ENCODE data around the gene OR13H1. TPM values are rescaled to one million over a fixed set of nuclear protein-coding genes. Genes with fewer than 3 reads are reported as not detected.
"Not testable (repeated sequence)": the region's sequence is repeated elsewhere in the genome, so short reads cannot be mapped to it uniquely, and the experiment has no call there.

OR13H1 gene
- total RNA-seq (2021; fragmentation: NEBNext Ultra II Directional; extraction: Animal tissue kit (Norgen Biotek cat#: 25700)) = not detected
- long read RNA-seq = 0 reads

GRCh38 chrX:131543774-131544173 lies at the start of gene OR13H1:
Gene OR13H1, plus strand, starts transcription at chrX:131544074. Its CDS starts 0 bp downstream, at chrX:131544074.
- TF ChIP-seq, protein P1, sequence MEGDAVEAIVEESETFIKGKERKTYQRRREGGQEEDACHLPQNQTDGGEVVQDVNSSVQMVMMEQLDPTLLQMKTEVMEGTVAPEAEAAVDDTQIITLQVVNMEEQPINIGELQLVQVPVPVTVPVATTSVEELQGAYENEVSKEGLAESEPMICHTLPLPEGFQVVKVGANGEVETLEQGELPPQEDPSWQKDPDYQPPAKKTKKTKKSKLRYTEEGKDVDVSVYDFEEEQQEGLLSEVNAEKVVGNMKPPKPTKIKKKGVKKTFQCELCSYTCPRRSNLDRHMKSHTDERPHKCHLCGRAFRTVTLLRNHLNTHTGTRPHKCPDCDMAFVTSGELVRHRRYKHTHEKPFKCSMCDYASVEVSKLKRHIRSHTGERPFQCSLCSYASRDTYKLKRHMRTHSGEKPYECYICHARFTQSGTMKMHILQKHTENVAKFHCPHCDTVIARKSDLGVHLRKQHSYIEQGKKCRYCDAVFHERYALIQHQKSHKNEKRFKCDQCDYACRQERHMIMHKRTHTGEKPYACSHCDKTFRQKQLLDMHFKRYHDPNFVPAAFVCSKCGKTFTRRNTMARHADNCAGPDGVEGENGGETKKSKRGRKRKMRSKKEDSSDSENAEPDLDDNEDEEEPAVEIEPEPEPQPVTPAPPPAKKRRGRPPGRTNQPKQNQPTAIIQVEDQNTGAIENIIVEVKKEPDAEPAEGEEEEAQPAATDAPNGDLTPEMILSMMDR (IDR thresholded peaks at IDR 0.05) = no peak
- Mint-ChIP-seq H3K36me3 (ENCODE audit: low read depth) (no peaks in the 10 kb centered on the region), H3K4me1 (ENCODE audit: low read depth) (no peaks in the 10 kb centered on the region), H3K9me3 (peaks cover 6% of the 10 kb centered on the region; the same call in 1 of the 2 replicates), H3K27me3 (ENCODE audit: insufficient read depth) (no peaks in the 10 kb centered on the region; the same call in none of the 2 replicates), H3K27ac (no peak within 1 kb of the TSS), H3K4me3 (no peak within 1 kb of the TSS)
- DNase-seq = no peak

- not testable (repeated sequence) for H3K9me3 Mint-ChIP-seq; H3K4me1 Mint-ChIP-seq (ENCODE audit: low read depth); DNase-seq; H3K4me3 Mint-ChIP-seq; H3K27ac Mint-ChIP-seq; H3K27me3 Mint-ChIP-seq (ENCODE audit: insufficient read depth); H3K36me3 Mint-ChIP-seq (ENCODE audit: low read depth)
These were observed 42.3 kb upstream of the OR13H1 start for GRCh38 chrX:131501556-131501955.

DNA sequence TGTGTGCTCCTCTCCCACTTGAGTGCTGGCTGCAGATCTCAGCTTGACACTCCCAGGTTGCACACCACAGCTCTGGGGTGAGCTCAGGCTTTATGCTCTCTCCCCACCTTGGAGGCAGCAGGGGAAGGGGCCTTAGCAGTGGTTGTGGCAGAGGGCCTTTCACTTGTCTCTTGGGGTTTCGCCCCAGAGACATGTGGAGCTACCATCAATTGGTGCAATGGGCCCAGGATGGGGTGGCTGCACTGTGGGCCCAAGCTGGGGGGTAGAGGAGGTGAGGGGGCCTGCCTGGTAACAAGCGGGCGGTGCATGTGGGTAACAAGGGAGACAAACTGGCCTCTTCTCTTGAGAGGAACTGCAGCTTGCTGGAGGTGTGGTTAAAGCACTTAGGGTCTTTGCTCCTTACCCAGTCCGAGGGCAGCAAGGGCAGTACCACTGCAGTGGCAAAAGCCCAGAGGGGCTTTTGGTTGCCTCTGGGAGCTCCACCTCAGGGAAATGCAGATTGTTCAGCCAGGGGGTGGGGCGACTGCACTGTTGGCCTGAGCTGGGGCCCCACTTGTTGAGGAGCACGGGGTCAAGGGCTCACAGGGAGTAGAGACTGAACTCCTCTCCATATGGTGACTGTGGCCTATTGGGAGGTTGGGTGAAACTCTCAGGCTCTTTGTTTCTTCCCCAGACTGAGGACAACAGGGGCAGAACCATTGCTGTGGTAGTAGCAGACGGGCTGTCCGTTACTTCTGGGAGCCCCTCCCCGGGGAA lies 30.5 kb upstream of the OR13H1 start:
- H3K27ac Mint-ChIP-seq = no peak overlapping the region
- H3K9me3 Mint-ChIP-seq = peaks cover 3% of the 10 kb centered on the region; the same call in 1 of the 2 replicates
- H3K27me3 Mint-ChIP-seq (ENCODE audit: insufficient read depth) = no peaks in the 10 kb centered on the region
- TF ChIP-seq, protein P1 (IDR thresholded peaks at IDR 0.05) = no peak
- H3K4me3 Mint-ChIP-seq = no peak overlapping the region
- H3K36me3 Mint-ChIP-seq (ENCODE audit: low read depth) = no peaks in the 10 kb centered on the region
- DNase-seq = no peak
- H3K4me1 Mint-ChIP-seq (ENCODE audit: low read depth) = no peaks in the 10 kb centered on the region

DNA sequence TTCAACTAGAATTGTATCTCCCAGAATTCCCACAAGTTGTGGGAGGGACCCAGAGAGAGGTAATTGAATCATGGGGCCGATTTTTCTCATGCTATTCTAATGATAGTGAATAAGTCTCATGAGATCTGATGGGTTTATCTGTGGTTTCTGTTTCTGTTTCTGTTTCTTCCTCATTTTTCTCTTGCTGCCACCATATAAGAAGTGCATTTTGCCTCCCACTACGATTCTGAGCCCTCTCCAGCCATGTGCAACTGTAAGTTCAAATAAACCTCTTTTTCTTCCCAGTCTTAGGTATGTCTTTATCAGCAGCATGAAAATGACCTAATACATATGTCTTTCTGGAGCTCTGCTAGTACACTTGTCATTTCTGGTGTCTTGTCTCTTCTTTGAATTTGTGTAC lies 22.1 kb upstream of the OR13H1 start:
- no peak for DNase-seq
- Mint-ChIP-seq H3K4me3 (no peak overlapping the region), H3K27me3 (ENCODE audit: insufficient read depth) (no peaks in the 10 kb centered on the region), H3K4me1 (ENCODE audit: low read depth) (no peaks in the 10 kb centered on the region), H3K9me3 (no peaks in the 10 kb centered on the region; the same call in 1 of the 2 replicates), H3K27ac (no peak overlapping the region), H3K36me3 (ENCODE audit: low read depth) (no peaks in the 10 kb centered on the region)
- TF ChIP-seq, protein P1 (IDR thresholded peaks at IDR 0.05) = no peak

- no peak overlapping the region for H3K4me3 Mint-ChIP-seq
- DNase-seq = no peak
- TF ChIP-seq, protein P1 (IDR thresholded peaks at IDR 0.05) = no peak
- no peak overlapping the region for H3K27ac Mint-ChIP-seq
- peaks cover 6% of the 10 kb centered on the region; the same call in 1 of the 2 replicates for H3K9me3 Mint-ChIP-seq
- no peaks in the 10 kb centered on the region for H3K36me3 Mint-ChIP-seq (ENCODE audit: low read depth)
- no peaks in the 10 kb centered on the region; the same call in none of the 2 replicates for H3K27me3 Mint-ChIP-seq (ENCODE audit: insufficient read depth)
- no peaks in the 10 kb centered on the region for H3K4me1 Mint-ChIP-seq (ENCODE audit: low read depth)
These were observed 344 bp downstream of the OR13H1 start for GRCh38 chrX:131544218-131544617.

DNA sequence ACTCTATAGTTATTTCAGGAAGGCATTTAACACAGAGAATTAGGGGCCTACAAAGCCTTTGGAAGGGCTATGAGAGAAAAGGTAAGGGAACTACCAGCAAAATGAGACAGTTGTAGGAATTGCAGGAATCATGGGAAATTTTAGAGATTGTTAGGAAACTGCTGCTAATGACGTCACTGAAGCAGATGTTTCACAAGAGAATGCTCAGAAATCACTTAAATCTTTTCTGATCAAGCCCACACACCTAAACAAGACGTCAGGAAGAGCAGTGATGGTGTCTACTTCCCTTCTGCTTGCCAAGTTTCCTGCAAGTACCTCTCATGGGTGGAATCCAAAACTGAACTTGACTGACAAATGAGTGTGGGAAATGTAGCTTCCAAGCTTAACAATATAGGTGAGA lies 5.1 kb downstream of the OR13H1 start:
- TF ChIP-seq, protein P1 (IDR thresholded peaks at IDR 0.05) = no peak
- H3K27ac Mint-ChIP-seq = no peak overlapping the region
- H3K36me3 Mint-ChIP-seq (ENCODE audit: low read depth) = no peaks in the 10 kb centered on the region
- peaks cover 10% of the 10 kb centered on the region; the same call in 1 of the 2 replicates for H3K9me3 Mint-ChIP-seq
- H3K27me3 Mint-ChIP-seq (ENCODE audit: insufficient read depth) = no peaks in the 10 kb centered on the region; the same call in 1 of the 2 replicates
- H3K4me1 Mint-ChIP-seq (ENCODE audit: low read depth) = no peaks in the 10 kb centered on the region
- H3K4me3 Mint-ChIP-seq = no peak overlapping the region
- DNase-seq = no peak

GRCh38 chrX:131552453-131552852 lies 8.6 kb downstream of the OR13H1 start:
- H3K27me3 Mint-ChIP-seq (ENCODE audit: insufficient read depth); DNase-seq; H3K36me3 Mint-ChIP-seq (ENCODE audit: low read depth); H3K4me3 Mint-ChIP-seq; H3K9me3 Mint-ChIP-seq; H3K4me1 Mint-ChIP-seq (ENCODE audit: low read depth); H3K27ac Mint-ChIP-seq: not testable (repeated sequence)

Measured in HFFc6 (cell line).